Body of pancreas (tissue), 4 donors: ENCODE measurements around the gene UNC5A. TPM values are rescaled to one million over a fixed set of nuclear protein-coding genes. Genes with fewer than 3 reads are reported as not detected.

Experiments
- ATAC-seq: fragments of 150-250 bp; one replicate; pipeline ENCODE4 v1.9.1; 2016
- DNase-seq, 4 donors: peaks; one replicate each; pipeline ENCODE4 v3.0.0-alpha.2; 2019
- H3K27ac ChIP-seq, 4 donors: fragments of 200-600 bp; sonication (generic); 1 replicate in 3 of 4; 2 replicates in 1 of 4; pipeline versions ENCODE4 v1.5.1 to v1.6.1; 2016 to 2019; ENCODE audit warnings: mild to moderate bottlenecking in 1 of 4, mixed read lengths in 1 of 4, moderate library complexity in 1 of 4
- H3K27me3 ChIP-seq, 2 donors: fragments of 200-600 bp; sonication (generic); one replicate each; pipeline ENCODE4 v1.6.0; 2016; ENCODE audit warnings: mild to moderate bottlenecking in 1 of 2
- H3K36me3 ChIP-seq, 2 donors: fragments of 200-600 bp; sonication (generic); replicated peaks in 1 of 2; 2 replicates each; pipeline ENCODE4 v1.5.1; 2016; ENCODE audit warnings: low read depth in 2 of 2; ENCODE audit not compliant: insufficient read depth in 1 of 2
- H3K4me1 ChIP-seq: fragments of 200-600 bp; sonication (generic); one replicate; pipeline ENCODE4 v1.6.0; 2016
- H3K4me3 ChIP-seq, 2 donors: fragments of 200-600 bp; sonication (generic); 1 replicate in 1 of 2; 2 replicates in 1 of 2; pipeline ENCODE4 v1.5.1; 2016 to 2019
- H3K9me3 ChIP-seq, 3 donors: fragments of 200-600 bp; sonication (generic); 1 replicate in 2 of 3; 2 replicates in 1 of 3; pipeline ENCODE4 v1.5.1; 2016
- POLR2A ChIP-seq, 3 donors: fragments of 450-650 bp; IDR thresholded peaks; one replicate each; pipeline ENCODE4 v1.6.1; 2016; ENCODE audit warnings: antibody characterized with exemption in 3 of 3, mild to moderate bottlenecking in 2 of 3
- WGBS, 2 donors: methylation state at CpG; one replicate each; pipeline ENCODE4 v1.1.5; 2017; 5-methylcytosine and 5-hydroxymethylcytosine counted together
- intact Hi-C: fragments of 100-400 bp; cut with DNase I; formaldehyde crosslinking; loops from one replicate; pipeline ENCODE4 v1.15.1; 2023
- total RNA-seq, 2 donors: library from RNA; depleted of rRNA; stranded (reverse); fragments of >200 nt; gene quantifications; one replicate each; pipeline ENCODE4 v1.1.0, GENCODE V29; 2016
- TF ChIP-seq, protein P1 (sequence below), 7 experiments: fragments of 450-650 bp in 4 of 7; fragments of 200-600 bp in 3 of 7; sonication (generic) in 3 of 7; IDR thresholded peaks; one replicate each; pipeline ENCODE4 v1.5.1; 2016 to 2019; ENCODE audit warnings: antibody characterized with exemption in 7 of 7

The UNC5A gene
- total RNA-seq, 2 donors from 2014 or later: 0.52 to 0.66 TPM

DNA sequence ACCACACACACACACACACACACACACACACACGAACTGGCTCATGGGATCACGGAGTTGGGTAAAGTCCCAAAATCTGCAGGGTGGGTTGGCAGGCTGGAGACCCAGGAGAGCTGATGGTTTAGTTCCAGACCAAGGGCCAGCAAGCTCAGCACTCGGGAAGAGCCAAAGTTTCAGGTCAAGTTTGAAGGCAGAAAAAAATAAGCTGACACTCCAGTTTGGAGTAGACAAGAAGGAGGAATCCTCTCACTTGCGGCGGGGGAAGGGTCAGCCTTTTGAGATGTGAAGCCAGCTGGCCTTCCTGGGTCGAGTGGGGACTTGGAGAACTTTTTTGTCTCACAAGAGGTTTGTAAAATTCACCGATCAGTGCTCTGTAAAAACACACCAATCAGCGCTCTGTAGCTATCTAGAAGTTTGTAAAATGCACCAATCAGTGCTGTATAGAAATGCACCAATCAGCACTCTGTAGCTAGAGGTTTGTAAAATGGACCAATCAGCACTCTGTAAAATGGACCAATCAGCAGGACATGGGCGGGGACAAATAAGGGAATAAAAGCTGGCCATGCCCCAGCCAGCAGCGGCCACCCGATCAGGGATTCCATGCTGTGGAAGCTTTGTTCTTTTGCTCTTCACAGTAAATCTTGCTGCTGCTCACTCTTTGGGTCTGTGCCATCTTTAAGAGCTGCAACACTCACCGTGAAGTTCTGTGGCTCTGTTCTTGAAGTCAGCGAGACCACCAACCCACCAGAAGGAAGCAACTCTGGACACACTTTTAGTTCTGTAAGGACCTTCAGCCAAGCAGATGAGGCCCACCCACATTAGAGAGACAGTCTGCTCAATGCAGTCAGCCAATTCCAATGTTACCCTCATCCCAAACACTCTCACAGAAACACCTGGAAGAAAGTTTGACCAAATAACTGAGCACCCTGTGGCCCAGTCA, 37.8 kb upstream of the UNC5A start:
- no peak for ATAC-seq
- intact Hi-C loops: no loop called here
- Histone ChIP-seq H3K4me1 (no peaks in the 10 kb centered on the region), H3K27ac (no peak overlapping the region), H3K36me3 (no peaks in the 10 kb centered on the region), H3K4me3 (no peak overlapping the region), H3K9me3 (no peaks in the 10 kb centered on the region), H3K27me3 (no peaks in the 10 kb centered on the region)
- WGBS, 2 donors: 69 to 70% methylated on average over 13 of the region's 13 CpGs
- DNase-seq: no peak
- TF ChIP-seq, protein P1, sequence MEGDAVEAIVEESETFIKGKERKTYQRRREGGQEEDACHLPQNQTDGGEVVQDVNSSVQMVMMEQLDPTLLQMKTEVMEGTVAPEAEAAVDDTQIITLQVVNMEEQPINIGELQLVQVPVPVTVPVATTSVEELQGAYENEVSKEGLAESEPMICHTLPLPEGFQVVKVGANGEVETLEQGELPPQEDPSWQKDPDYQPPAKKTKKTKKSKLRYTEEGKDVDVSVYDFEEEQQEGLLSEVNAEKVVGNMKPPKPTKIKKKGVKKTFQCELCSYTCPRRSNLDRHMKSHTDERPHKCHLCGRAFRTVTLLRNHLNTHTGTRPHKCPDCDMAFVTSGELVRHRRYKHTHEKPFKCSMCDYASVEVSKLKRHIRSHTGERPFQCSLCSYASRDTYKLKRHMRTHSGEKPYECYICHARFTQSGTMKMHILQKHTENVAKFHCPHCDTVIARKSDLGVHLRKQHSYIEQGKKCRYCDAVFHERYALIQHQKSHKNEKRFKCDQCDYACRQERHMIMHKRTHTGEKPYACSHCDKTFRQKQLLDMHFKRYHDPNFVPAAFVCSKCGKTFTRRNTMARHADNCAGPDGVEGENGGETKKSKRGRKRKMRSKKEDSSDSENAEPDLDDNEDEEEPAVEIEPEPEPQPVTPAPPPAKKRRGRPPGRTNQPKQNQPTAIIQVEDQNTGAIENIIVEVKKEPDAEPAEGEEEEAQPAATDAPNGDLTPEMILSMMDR (IDR thresholded peaks at IDR 0.05): no peak
- TF ChIP-seq POLR2A (IDR thresholded peaks at IDR 0.05): no peak

GRCh38 chr5:176773408-176774035, 36.8 kb upstream of the UNC5A start:
- intact Hi-C loops: no loop called here
- DNase-seq: no peak
- Histone ChIP-seq H3K4me1 (no peaks in the 10 kb centered on the region), H3K27ac (no peak overlapping the region), H3K4me3 (no peak overlapping the region), H3K36me3 (no peaks in the 10 kb centered on the region), H3K27me3 (no peaks in the 10 kb centered on the region), H3K9me3 (no peaks in the 10 kb centered on the region)
- no peak for ATAC-seq
- WGBS, 2 donors: 73 to 74% methylated on average over 16 of the region's 16 CpGs
- no peak for TF ChIP-seq POLR2A (IDR thresholded peaks at IDR 0.05)
- TF ChIP-seq, protein P1 (IDR thresholded peaks at IDR 0.05): no peak

- Histone ChIP-seq H3K36me3 (no peaks in the 10 kb centered on the region), H3K4me3 (no peak overlapping the region), H3K9me3 (no peaks in the 10 kb centered on the region), H3K27ac (no peak overlapping the region), H3K4me1 (no peaks in the 10 kb centered on the region), H3K27me3 (no peaks in the 10 kb centered on the region)
- ATAC-seq (no peak), DNase-seq (no peak)
- no peak for TF ChIP-seq POLR2A (IDR thresholded peaks at IDR 0.05)
- TF ChIP-seq, protein P1 (IDR thresholded peaks at IDR 0.05): no peak
- intact Hi-C loops: no loop called here
- 17 to 21% methylated on average over 15 to 24 of the region's 24 CpGs for WGBS, 2 donors
Measured at GRCh38 chr5:176774216-176775171, 35.9 kb upstream of the UNC5A start.

DNA sequence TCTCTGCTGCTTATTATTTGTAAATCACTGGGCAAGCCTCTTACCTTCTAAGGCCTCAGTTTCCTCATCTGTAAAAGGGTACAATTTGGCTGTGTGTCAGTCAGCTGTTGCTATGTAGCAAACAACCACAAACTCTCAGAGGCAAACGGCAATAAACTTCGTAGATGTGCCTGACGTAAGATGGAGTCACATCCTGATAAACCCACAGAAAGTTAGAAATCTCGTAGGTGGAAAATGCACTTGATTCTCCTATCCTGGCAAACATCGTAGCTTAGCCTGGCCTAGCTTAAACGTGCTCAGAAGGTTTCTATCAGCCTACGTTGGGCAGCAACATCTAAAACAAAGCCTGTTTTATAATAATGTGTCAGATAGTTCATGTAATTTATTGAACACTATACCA, 35.0 kb upstream of the UNC5A start:
- Histone ChIP-seq H3K27ac (no peak overlapping the region), H3K36me3 (no peaks in the 10 kb centered on the region), H3K4me3 (no peak overlapping the region), H3K27me3 (no peaks in the 10 kb centered on the region), H3K4me1 (no peaks in the 10 kb centered on the region), H3K9me3 (no peaks in the 10 kb centered on the region)
- no peak for DNase-seq
- 52 to 54% methylated on average over 7 of the region's 7 CpGs for WGBS, 2 donors
- no peak for ATAC-seq
- TF ChIP-seq, protein P1 (IDR thresholded peaks at IDR 0.05): no peak
- no peak for TF ChIP-seq POLR2A (IDR thresholded peaks at IDR 0.05)
- intact Hi-C loops: no loop called here
